Measurements from ENCODE around the gene UAP1.

DNA sequence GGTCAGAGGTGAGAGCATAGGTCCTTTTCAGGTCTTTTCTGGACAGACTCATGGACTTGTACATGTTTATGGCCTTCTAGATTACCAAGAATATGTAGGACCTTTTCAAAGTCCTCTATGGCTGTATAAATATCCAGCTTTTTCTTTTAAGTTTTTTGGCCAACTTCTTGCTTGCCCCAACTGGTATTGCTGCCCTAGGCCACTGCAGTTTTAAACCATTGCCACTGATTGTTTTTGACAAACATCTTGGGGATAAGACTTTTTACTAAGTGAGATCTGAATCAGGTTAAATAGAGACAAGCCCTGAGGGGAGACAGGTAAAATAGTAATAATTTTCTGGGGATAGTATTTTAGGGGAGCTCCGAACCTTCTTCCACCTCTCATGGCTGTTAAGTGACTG is 56.0 kb downstream of the UAP1 start:
- TF ChIP-seq POLR2AphosphoS5 (IDR thresholded peaks at IDR 0.05; ENCODE audit: low read depth, low read length) (no peak), TCF12 (IDR thresholded peaks at IDR 0.05) (no peak), CTCF (IDR thresholded peaks at IDR 0.05) (no peak), MAX (IDR thresholded peaks at IDR 0.05; ENCODE audit: low read depth) (no peak), RFX5 (IDR thresholded peaks at IDR 0.05; ENCODE audit: low read length) (no peak), CHD2 (IDR thresholded peaks at IDR 0.05; ENCODE audit: low read length, partially characterized antibody) (no peak), MXI1 (IDR thresholded peaks at IDR 0.05; ENCODE audit: low read depth, low read length) (no peak), GABPA (IDR thresholded peaks at IDR 0.05; ENCODE audit: low read depth) (no peak)
- TF ChIP-seq, protein P1, sequence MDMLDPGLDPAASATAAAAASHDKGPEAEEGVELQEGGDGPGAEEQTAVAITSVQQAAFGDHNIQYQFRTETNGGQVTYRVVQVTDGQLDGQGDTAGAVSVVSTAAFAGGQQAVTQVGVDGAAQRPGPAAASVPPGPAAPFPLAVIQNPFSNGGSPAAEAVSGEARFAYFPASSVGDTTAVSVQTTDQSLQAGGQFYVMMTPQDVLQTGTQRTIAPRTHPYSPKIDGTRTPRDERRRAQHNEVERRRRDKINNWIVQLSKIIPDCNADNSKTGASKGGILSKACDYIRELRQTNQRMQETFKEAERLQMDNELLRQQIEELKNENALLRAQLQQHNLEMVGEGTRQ (IDR thresholded peaks at IDR 0.05; ENCODE audit: borderline replicate concordance, low read depth, low read length), result no peak

Data from SK-N-SH (cell line).